IMR-90 (cell line): Measurements from ENCODE around the gene PLXNC1. TPM values are rescaled to one million over a fixed set of nuclear protein-coding genes. Genes with fewer than 3 reads are reported as not detected.

Experiments used
- ATAC-seq: fragments of 200-7000 bp; cut with Tn5 transposase; 2 replicates; pipeline ENCODE4 v1.9.1; 2020; ENCODE audit warnings: low read depth, mild to moderate bottlenecking, moderate library complexity
- BruUV-seq: library from RNA; stranded (reverse); fragments of 400-500 nt; replicated peaks from 2 replicates; lab custom pipeline; 2021; lab: Mats Ljungman, UMichigan
- CTCF ChIA-PET: fragments of 300-600 bp; formaldehyde crosslinking; extraction: SDS; loops from one replicate; lab custom pipeline; 2021; ENCODE audit warnings: antibody characterized with exemption; lab: Yijun Ruan, JAX
- POLR2A ChIA-PET: fragments of 300-600 bp; sonication (Branson Sonifier 250); formaldehyde crosslinking; loops from one replicate; lab custom pipeline; 2022; ENCODE audit warnings: antibody characterized with exemption; ENCODE audit not compliant: unreplicated experiment; lab: Charles Lee
- DNase-seq: peaks from one replicate; pipeline ENCODE4 v3.0.0; 2013
- H2AFZ ChIP-seq: replicated peaks from 2 replicates; pipeline ENCODE3; 2013; ENCODE audit warnings: low read length, mild to moderate bottlenecking; ENCODE audit not compliant: poor library complexity
- H2AK5ac ChIP-seq: 2 replicates; pipeline ENCODE4 v1.6.1; 2013; ENCODE audit warnings: low read depth, low read length, inconsistent platforms
- H2AK9ac ChIP-seq: replicated peaks from 2 replicates; pipeline ENCODE3; 2013; ENCODE audit warnings: mild to moderate bottlenecking, low read depth, low read length, moderate library complexity; ENCODE audit not compliant: poor library complexity
- H2BK120ac ChIP-seq: 2 replicates; pipeline ENCODE4 v1.6.1; 2013; ENCODE audit warnings: low read depth, low read length, inconsistent platforms
- H2BK15ac ChIP-seq: 3 replicates; pipeline ENCODE4 v1.6.1; 2013; ENCODE audit warnings: low read depth, low read length, inconsistent platforms
- H2BK20ac ChIP-seq: 2 replicates; pipeline ENCODE4 v1.6.1; 2013; ENCODE audit warnings: low read depth, mild to moderate bottlenecking, inconsistent platforms, low read length, moderate library complexity
- H2BK5ac ChIP-seq: 2 replicates; pipeline ENCODE4 v1.6.1; 2013; ENCODE audit warnings: mild to moderate bottlenecking, low read depth, low read length, inconsistent platforms; ENCODE audit not compliant: poor library complexity, severe bottlenecking
- H3K14ac ChIP-seq: replicated peaks from 2 replicates; pipeline ENCODE4 v1.6.1; 2013; ENCODE audit warnings: low read depth, low read length, inconsistent platforms
- H3K18ac ChIP-seq: 2 replicates; pipeline ENCODE4 v1.6.1; 2013; ENCODE audit warnings: low read depth, low read length, control low read depth
- H3K23ac ChIP-seq: 2 replicates; pipeline ENCODE4 v1.6.1; 2013; ENCODE audit warnings: low read depth, low read length, inconsistent platforms
- H3K27ac ChIP-seq: 2 replicates; pipeline ENCODE4 v1.5.1; 2013; ENCODE audit warnings: mild to moderate bottlenecking, control low read depth, low read length; ENCODE audit not compliant: insufficient read depth
- H3K27me3 ChIP-seq: 2 replicates; pipeline ENCODE4 v1.6.1; 2013; ENCODE audit warnings: low read length; ENCODE audit not compliant: control insufficient read depth, insufficient read depth
- H3K36me3 ChIP-seq: 2 replicates; pipeline ENCODE4 v1.6.1; 2013; ENCODE audit warnings: low read length, mixed read lengths; ENCODE audit not compliant: control insufficient read depth, insufficient read depth
- H3K4ac ChIP-seq: 2 replicates; pipeline ENCODE4 v1.6.1; 2013; ENCODE audit warnings: low read depth, low read length, inconsistent platforms
- H3K4me1 ChIP-seq: 2 replicates; pipeline ENCODE4 v1.6.1; 2013; ENCODE audit warnings: low read length, mixed read lengths; ENCODE audit not compliant: control insufficient read depth, insufficient read depth
- H3K4me2 ChIP-seq: 2 replicates; pipeline ENCODE4 v1.6.1; 2013; ENCODE audit warnings: low read depth, mild to moderate bottlenecking, control low read depth, low read length, moderate library complexity
- H3K4me3 ChIP-seq: 2 replicates; pipeline ENCODE4 v1.5.1; 2013; ENCODE audit warnings: low read depth, mild to moderate bottlenecking, control low read depth, low read length, moderate library complexity; ENCODE audit not compliant: insufficient read depth
- H3K56ac ChIP-seq: 2 replicates; pipeline ENCODE4 v1.6.1; 2013; ENCODE audit warnings: low read length, inconsistent platforms; ENCODE audit not compliant: insufficient read depth; ENCODE audit errors: extremely low read depth
- H3K79me1 ChIP-seq, 2 experiments: 2 replicates each; pipeline ENCODE4 v1.6.1; 2013; ENCODE audit warnings: low read length in 2 of 2, inconsistent platforms in 1 of 2, low read depth in 1 of 2
- H3K9ac ChIP-seq: 2 replicates; pipeline ENCODE4 v1.6.1; 2013; ENCODE audit warnings: low read depth, low read length, control low read depth
- H3K9me1 ChIP-seq: 2 replicates; pipeline ENCODE4 v1.6.1; 2013; ENCODE audit warnings: low read length, inconsistent platforms; ENCODE audit not compliant: insufficient read depth
- H3K9me3 ChIP-seq: 2 replicates; pipeline ENCODE4 v1.6.1; 2013; ENCODE audit warnings: low read length; ENCODE audit not compliant: control insufficient read depth, insufficient read depth
- H4K20me1 ChIP-seq: 2 replicates; pipeline ENCODE4 v1.6.1; 2013; ENCODE audit warnings: low read length, inconsistent platforms; ENCODE audit not compliant: insufficient read depth
- H4K5ac ChIP-seq: 2 replicates; pipeline ENCODE4 v1.6.1; 2013; ENCODE audit warnings: mild to moderate bottlenecking, low read depth, low read length, control low read depth
- H4K8ac ChIP-seq, 2 experiments: 2 replicates each; pipeline ENCODE4 v1.6.1; 2013; ENCODE audit warnings: low read depth in 2 of 2, low read length in 2 of 2, control low read depth in 1 of 2, inconsistent platforms in 1 of 2
- H4K91ac ChIP-seq: 2 replicates; pipeline ENCODE4 v1.6.1; 2013; ENCODE audit warnings: low read depth, low read length, inconsistent platforms; ENCODE audit not compliant: insufficient read depth
- CEBPB ChIP-seq: IDR thresholded peaks from 2 replicates; pipeline ENCODE4 v1.6.1; 2012; ENCODE audit warnings: low read depth, low read length, improper control_type of control experiment
- CHD1 ChIP-seq: IDR thresholded peaks from 2 replicates; pipeline ENCODE4 v1.6.1; 2012; ENCODE audit warnings: low read depth, low read length, improper control_type of control experiment
- CTCF ChIP-seq: conservative IDR thresholded peaks from 2 replicates; pipeline ENCODE4 v1.5.1; 2012; ENCODE audit warnings: mild to moderate bottlenecking, low read depth, low read length, improper control_type of control experiment
- ELK1 ChIP-seq: fragments of 150-350 bp; IDR thresholded peaks from 2 replicates; pipeline ENCODE4 v1.6.1; 2016; ENCODE audit warnings: low read depth, mild to moderate bottlenecking, low read length, moderate library complexity, borderline replicate concordance
- FOS ChIP-seq: fragments of 150-350 bp; IDR thresholded peaks from 2 replicates; pipeline ENCODE4 v1.6.1; 2016; ENCODE audit warnings: low read depth, low read length
- MAFK ChIP-seq: IDR thresholded peaks from 2 replicates; pipeline ENCODE4 v1.6.1; 2012; ENCODE audit warnings: low read depth, low read length, improper control_type of control experiment
- NFE2L2 ChIP-seq: fragments of 150-350 bp; IDR thresholded peaks from 2 replicates; pipeline ENCODE4 v1.6.1; 2016; ENCODE audit warnings: low read depth, mild to moderate bottlenecking, low read length
- RAD21 ChIP-seq: IDR thresholded peaks from 2 replicates; pipeline ENCODE4 v1.6.1; 2012; ENCODE audit warnings: low read length, improper control_type of control experiment
- RCOR1 ChIP-seq: IDR thresholded peaks from 2 replicates; pipeline ENCODE4 v1.6.1; 2012; ENCODE audit warnings: mild to moderate bottlenecking, low read length, improper control_type of control experiment; ENCODE audit not compliant: insufficient replicate concordance
- RFX5 ChIP-seq: IDR thresholded peaks from 2 replicates; pipeline ENCODE4 v1.8.0; 2012; ENCODE audit warnings: low read depth, mild to moderate bottlenecking, low read length, moderate library complexity
- SMC3 ChIP-seq: fragments of 150-350 bp; IDR thresholded peaks from 2 replicates; pipeline ENCODE4 v1.6.1; 2016; ENCODE audit warnings: low read depth, mild to moderate bottlenecking, antibody characterized with exemption, low read length, moderate library complexity
- USF2 ChIP-seq: fragments of 150-350 bp; IDR thresholded peaks from 2 replicates; pipeline ENCODE4 v1.6.1; 2017; ENCODE audit warnings: mild to moderate bottlenecking, antibody characterized with exemption, low read length, low read depth
- WGBS, 2 experiments: methylation state at CpG; one replicate each; pipeline versions ENCODE4 v1.1.5 to v1.1.7; 2013; ENCODE audit warnings: missing lambda C conversion rate in 2 of 2; ENCODE audit not compliant: insufficient read length in 1 of 2; ENCODE audit errors: extremely low coverage in 2 of 2; 5-methylcytosine and 5-hydroxymethylcytosine counted together
- dilution Hi-C: fragments of 300-500 bp; cut with HindIII; formaldehyde crosslinking; loops from one replicate; pipeline ENCODE4 v1.14.3; 2018; ENCODE audit warnings: low sequenced_read_pairs; ENCODE audit not compliant: unreplicated experiment
- in situ Hi-C: fragments of 300-500 bp; cut with MboI; formaldehyde crosslinking; loops from 3 replicates; pipeline ENCODE4 v1.14.3; 2019; ENCODE audit warnings: low sequenced_read_pairs, inconsistent platforms, mixed read lengths
- intact Hi-C: fragments of 100-400 bp; cut with micrococcal nuclease; formaldehyde crosslinking; loops from 2 replicates; pipeline ENCODE4 v1.10.0; 2022
- polyA plus RNA-seq, 3 experiments: library from polyadenylated mRNA; depleted of rRNA; stranded (reverse); fragments of >200 nt; gene quantifications; 2 replicates each; pipeline ENCODE4 v1.2.3, GENCODE V29; 2012; ENCODE audit warnings: low replicate concordance in 1 of 3
- total RNA-seq: library from RNA; depleted of rRNA; stranded (reverse); fragments of >200 nt; gene quantifications from 2 replicates; pipeline ENCODE4 v1.2.3, GENCODE V29; 2012

The PLXNC1 gene
- total and polyA plus RNA-seq, 2 of the 4 experiments (the other 2 are of a cell fraction): 1.0 to 1.6 TPM

- no TSS peak for BruUV-seq
Measured at GRCh38 chr12:94121886-94122285, 26.5 kb upstream of the PLXNC1 start.

More at GRCh38 chr12:94121886-94122285, 26.5 kb upstream of the PLXNC1 start:
- no peak overlapping the region for H4K5ac ChIP-seq
- H3K56ac ChIP-seq: no peak overlapping the region
- no peak overlapping the region for H3K27ac ChIP-seq
- no peak overlapping the region for H2BK15ac ChIP-seq
- H2BK5ac ChIP-seq: no peak overlapping the region
- no peak overlapping the region for H3K14ac ChIP-seq
- 0% methylated on average over 1 of the region's 3 CpGs; no CpG with 5 or more reads in 1 of the 2 experiments for WGBS, 2 experiments
- ATAC-seq (no peak), DNase-seq (no peak)
- no peaks in the 10 kb centered on the region for H3K9me1 ChIP-seq
- in situ Hi-C loops: loop anchor here (25.0 kb wide), 1 partner anchor 1135 kb away; no protein-coding TSS in a partner anchor
- dilution Hi-C loops: no loop called here
- H3K27me3 ChIP-seq: peaks cover 33% of the 10 kb centered on the region
- H2BK20ac ChIP-seq: no peak overlapping the region
- no peak overlapping the region for H3K4me3 ChIP-seq
- no peak overlapping the region for H4K8ac ChIP-seq
- no peaks in the 10 kb centered on the region for H3K4me1 ChIP-seq
- intact Hi-C loops: no loop called here
- H3K9me3 ChIP-seq: no peaks in the 10 kb centered on the region
- H4K91ac ChIP-seq: no peak overlapping the region
- H3K18ac ChIP-seq: no peak overlapping the region
- no peaks in the 10 kb centered on the region for H3K79me1 ChIP-seq
- no peak overlapping the region for H3K4me2 ChIP-seq
- ChIA-PET POLR2A (no interaction called here), CTCF (interaction anchor here (1.3 kb wide), 1 partner anchor 12 kb away, joined by 4 read pairs; no protein-coding TSS in a partner anchor)
- TF ChIP-seq CTCF (no peak), CEBPB (no peak), USF2 (no peak), NFE2L2 (no peak), RFX5 (no peak), CHD1 (no peak), MAFK (no peak), RAD21 (no peak), FOS (no peak), ELK1 (no peak), SMC3 (no peak), RCOR1 (no peak)
- no peaks in the 10 kb centered on the region for H4K20me1 ChIP-seq
- H2BK120ac ChIP-seq: no peak overlapping the region
- no peaks in the 10 kb centered on the region for H3K36me3 ChIP-seq
- H3K9ac ChIP-seq: no peak overlapping the region
- no peak overlapping the region for H2AK5ac ChIP-seq
- H2AFZ ChIP-seq: no peak overlapping the region
- H2AK9ac ChIP-seq: no peak overlapping the region
- no peak overlapping the region for H3K4ac ChIP-seq
- no peak overlapping the region for H3K23ac ChIP-seq
